WTC11 (cell line): ENCODE data around the gene TBC1D4. TPM values are rescaled to one million over a fixed set of nuclear protein-coding genes. Genes with fewer than 3 reads are reported as not detected.

Experiments used
- ATAC-seq: fragments of 200-7000 bp; cut with Tn5 transposase; 2 replicates; pipeline ENCODE4 v1.10.0; 2021; ENCODE audit warnings: mild to moderate bottlenecking, moderate library complexity
- CTCF ChIA-PET: fragments of 300-600 bp; sonication (Branson Sonifier 250); formaldehyde crosslinking; loops from one replicate; lab custom pipeline; 2021; ENCODE audit warnings: antibody characterized with exemption; lab: Charles Lee
- POLR2A ChIA-PET: fragments of 350-600 bp; sonication (Branson Sonifier 250); formaldehyde crosslinking; loops from one replicate; lab custom pipeline; 2021; ENCODE audit warnings: antibody characterized with exemption; lab: Charles Lee
- DNase-seq: peaks from one replicate; pipeline ENCODE4 v3.0.0; 2021; ENCODE audit warnings: low spot score
- H3K27ac Mint-ChIP-seq: 2 replicates; pipeline ENCODE4 v1.8.0; 2021; ENCODE audit warnings: mixed read lengths
- H3K27me3 Mint-ChIP-seq: 2 replicates; pipeline ENCODE4 v1.8.0; 2021; ENCODE audit warnings: low read depth, mild to moderate bottlenecking, moderate library complexity, mixed read lengths
- H3K36me3 Mint-ChIP-seq: 2 replicates; pipeline ENCODE4 v1.8.0; 2021; ENCODE audit warnings: mixed read lengths
- H3K4me1 Mint-ChIP-seq: 2 replicates; pipeline ENCODE4 v1.8.0; 2022; ENCODE audit warnings: mixed read lengths
- H3K4me3 Mint-ChIP-seq: 2 replicates; pipeline ENCODE4 v1.8.0; 2021; ENCODE audit warnings: mild to moderate bottlenecking, moderate library complexity, mixed read lengths
- H3K9me3 Mint-ChIP-seq: 2 replicates; pipeline ENCODE4 v1.8.0; 2021; ENCODE audit warnings: mixed read lengths
- ATF1 ChIP-seq: sonication (generic); formaldehyde crosslinking; IDR thresholded peaks from 2 replicates; pipeline ENCODE4 v1.8.1; 2023; ENCODE audit warnings: mild to moderate bottlenecking, moderate library complexity, missing genetic modification reagents
- ATF6 ChIP-seq: sonication (generic); formaldehyde crosslinking; IDR thresholded peaks from 2 replicates; pipeline ENCODE4 v1.8.1; 2023; ENCODE audit warnings: mild to moderate bottlenecking, missing genetic modification reagents
- CBFB ChIP-seq: sonication (generic); formaldehyde crosslinking; IDR thresholded peaks from 2 replicates; pipeline ENCODE4 v1.8.1; 2022; ENCODE audit warnings: mild to moderate bottlenecking, low read depth, missing genetic modification reagents
- CREB1 ChIP-seq: sonication (generic); formaldehyde crosslinking; IDR thresholded peaks from 2 replicates; pipeline ENCODE4 v1.8.0; 2023; ENCODE audit warnings: mild to moderate bottlenecking, missing genetic modification reagents
- EMX1 ChIP-seq: fragments of 250-450 bp; sonication (Bioruptor Pico); IDR thresholded peaks from 2 replicates; pipeline ENCODE4 v1.8.0; 2021; ENCODE audit warnings: mild to moderate bottlenecking
- FOXJ3 ChIP-seq: sonication (generic); formaldehyde crosslinking; IDR thresholded peaks from 2 replicates; pipeline ENCODE4 v1.9.0; 2021; ENCODE audit warnings: missing genetic modification reagents, mild to moderate bottlenecking, borderline replicate concordance
- FOXP1 ChIP-seq: sonication (generic); formaldehyde crosslinking; IDR thresholded peaks from 2 replicates; pipeline ENCODE4 v1.8.0; 2022; ENCODE audit warnings: missing genetic modification reagents, mild to moderate bottlenecking, moderate library complexity, borderline replicate concordance
- HMGA2 ChIP-seq: fragments of 250-450 bp; sonication (Bioruptor Pico); IDR thresholded peaks from 2 replicates; pipeline ENCODE4 v1.4.0; 2021; ENCODE audit warnings: mild to moderate bottlenecking, moderate library complexity
- JUN ChIP-seq: sonication (generic); formaldehyde crosslinking; IDR thresholded peaks from 2 replicates; pipeline ENCODE4 v1.8.0; 2023; ENCODE audit warnings: mild to moderate bottlenecking, missing genetic modification reagents
- MXD4 ChIP-seq: fragments of 250-450 bp; sonication (Bioruptor Pico); IDR thresholded peaks from 2 replicates; pipeline ENCODE4 v1.8.0; 2021; ENCODE audit warnings: mild to moderate bottlenecking, moderate library complexity, borderline replicate concordance
- NFATC4 ChIP-seq: fragments of 250-450 bp; sonication (Bioruptor Pico); IDR thresholded peaks from 2 replicates; pipeline ENCODE4 v1.9.0; 2021; ENCODE audit warnings: mild to moderate bottlenecking
- NFYB ChIP-seq: sonication (generic); formaldehyde crosslinking; conservative IDR thresholded peaks from 2 replicates; pipeline ENCODE4 v1.8.0; 2022; ENCODE audit warnings: low read depth, missing genetic modification reagents
- NR2C2 ChIP-seq: sonication (generic); formaldehyde crosslinking; IDR thresholded peaks from 2 replicates; pipeline ENCODE4 v1.8.0; 2022; ENCODE audit warnings: mild to moderate bottlenecking, missing genetic modification reagents
- NR3C1 ChIP-seq: sonication (generic); formaldehyde crosslinking; conservative IDR thresholded peaks from 2 replicates; pipeline ENCODE4 v1.8.1; 2023; ENCODE audit warnings: low read depth, mild to moderate bottlenecking, missing genetic modification reagents
- OVOL2 ChIP-seq: fragments of 250-450 bp; sonication (Bioruptor Pico); IDR thresholded peaks from 2 replicates; pipeline ENCODE4 v1.9.0; 2021; ENCODE audit warnings: mild to moderate bottlenecking, borderline replicate concordance
- PRRX2 ChIP-seq: fragments of 250-450 bp; sonication (Bioruptor Pico); IDR thresholded peaks from 2 replicates; pipeline ENCODE4 v1.8.0; 2021; ENCODE audit warnings: mild to moderate bottlenecking
- SMAD4 ChIP-seq: sonication (generic); formaldehyde crosslinking; IDR thresholded peaks from 2 replicates; pipeline ENCODE4 v1.8.0; 2022; ENCODE audit warnings: mild to moderate bottlenecking, missing genetic modification reagents
- ZNF263 ChIP-seq: sonication (generic); formaldehyde crosslinking; IDR thresholded peaks from 2 replicates; pipeline ENCODE4 v1.8.1; 2022; ENCODE audit warnings: low read depth, mild to moderate bottlenecking, moderate library complexity, missing genetic modification reagents
- ZNF281 ChIP-seq: sonication (generic); formaldehyde crosslinking; IDR thresholded peaks from 2 replicates; pipeline ENCODE4 v1.8.0; 2023; ENCODE audit warnings: mild to moderate bottlenecking, missing genetic modification reagents
- ZNF317 ChIP-seq: sonication (generic); formaldehyde crosslinking; IDR thresholded peaks from 2 replicates; pipeline ENCODE4 v1.8.1; 2023; ENCODE audit warnings: low read depth, mild to moderate bottlenecking, moderate library complexity, missing genetic modification reagents, borderline replicate concordance
- ZNF532 ChIP-seq: fragments of 250-450 bp; sonication (Bioruptor Pico); IDR thresholded peaks from 2 replicates; pipeline ENCODE4 v1.9.0; 2021; ENCODE audit warnings: mild to moderate bottlenecking, borderline replicate concordance
- total RNA-seq: library from RNA; stranded (reverse); gene quantifications from 3 replicates; pipeline ENCODE4 v1.2.3, GENCODE V29; 2021
- TF ChIP-seq, protein P1 (sequence below): fragments of 200-600 bp; IDR thresholded peaks from 2 replicates; pipeline ENCODE4 v1.8.0; 2022; ENCODE audit warnings: antibody characterized with exemption
- TF ChIP-seq, protein P2 (sequence below): sonication (generic); formaldehyde crosslinking; IDR thresholded peaks from 2 replicates; pipeline ENCODE4 v1.8.1; 2023; ENCODE audit warnings: mild to moderate bottlenecking, missing genetic modification reagents
- TF ChIP-seq, protein P3 (sequence below): fragments of 250-450 bp; sonication (Bioruptor Pico); IDR thresholded peaks from 2 replicates; pipeline ENCODE4 v1.9.0; 2021; ENCODE audit warnings: mild to moderate bottlenecking
- TF ChIP-seq, protein P4 (sequence below): sonication (generic); formaldehyde crosslinking; IDR thresholded peaks from 2 replicates; pipeline ENCODE4 v1.8.1; 2023; ENCODE audit warnings: mild to moderate bottlenecking, missing genetic modification reagents, moderate library complexity

The TBC1D4 gene
- total RNA-seq, 1 experiment from 2014 or later: 37.1 TPM

DNA sequence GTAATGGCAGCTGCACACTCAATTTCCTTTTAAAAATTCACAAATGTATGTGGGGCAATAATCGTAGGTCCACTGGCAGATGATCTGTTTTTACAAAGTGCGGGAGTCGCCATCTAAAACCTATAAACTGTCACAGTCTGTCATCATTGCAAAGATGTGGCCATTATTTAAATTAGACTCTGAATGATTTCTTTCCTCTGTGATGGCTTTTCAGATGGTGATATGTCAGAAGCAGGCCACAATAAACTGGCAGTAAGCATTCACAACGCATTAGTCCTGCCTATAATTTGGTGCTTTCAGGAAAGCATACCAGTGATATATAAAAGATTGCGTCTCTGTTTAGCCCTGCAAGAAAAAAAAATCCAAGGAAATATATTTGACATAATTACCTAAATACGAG lies 226.8 kb downstream of the TBC1D4 start:
- ChIA-PET CTCF (interaction anchor here (1.9 kb wide), 1 partner anchor 36 kb away, joined by 7 read pairs; no protein-coding TSS in a partner anchor), POLR2A (no interaction called here)
- Mint-ChIP-seq H3K27me3 (no peaks in the 10 kb centered on the region), H3K4me1 (no peaks in the 10 kb centered on the region), H3K9me3 (no peaks in the 10 kb centered on the region), H3K27ac (no peak overlapping the region), H3K36me3 (no peaks in the 10 kb centered on the region), H3K4me3 (no peak overlapping the region)
- DNase-seq (no peak), ATAC-seq (no peak)
- TF ChIP-seq NFATC4 (CRISPR knock-in tag) (no peak), FOXJ3 (CRISPR knock-in tag) (no peak), ATF6 (CRISPR knock-in tag) (no peak), NR2C2 (no peak), NR3C1 (CRISPR knock-in tag) (no peak), ZNF317 (CRISPR knock-in tag) (no peak), ATF1 (CRISPR knock-in tag) (no peak), FOXP1 (CRISPR knock-in tag) (no peak), OVOL2 (CRISPR knock-in tag) (no peak), MXD4 (CRISPR knock-in tag) (no peak), ZNF281 (CRISPR knock-in tag) (no peak), CREB1 (CRISPR knock-in tag) (no peak), SMAD4 (no peak), PRRX2 (CRISPR knock-in tag) (no peak)
- TF ChIP-seq, protein P1, sequence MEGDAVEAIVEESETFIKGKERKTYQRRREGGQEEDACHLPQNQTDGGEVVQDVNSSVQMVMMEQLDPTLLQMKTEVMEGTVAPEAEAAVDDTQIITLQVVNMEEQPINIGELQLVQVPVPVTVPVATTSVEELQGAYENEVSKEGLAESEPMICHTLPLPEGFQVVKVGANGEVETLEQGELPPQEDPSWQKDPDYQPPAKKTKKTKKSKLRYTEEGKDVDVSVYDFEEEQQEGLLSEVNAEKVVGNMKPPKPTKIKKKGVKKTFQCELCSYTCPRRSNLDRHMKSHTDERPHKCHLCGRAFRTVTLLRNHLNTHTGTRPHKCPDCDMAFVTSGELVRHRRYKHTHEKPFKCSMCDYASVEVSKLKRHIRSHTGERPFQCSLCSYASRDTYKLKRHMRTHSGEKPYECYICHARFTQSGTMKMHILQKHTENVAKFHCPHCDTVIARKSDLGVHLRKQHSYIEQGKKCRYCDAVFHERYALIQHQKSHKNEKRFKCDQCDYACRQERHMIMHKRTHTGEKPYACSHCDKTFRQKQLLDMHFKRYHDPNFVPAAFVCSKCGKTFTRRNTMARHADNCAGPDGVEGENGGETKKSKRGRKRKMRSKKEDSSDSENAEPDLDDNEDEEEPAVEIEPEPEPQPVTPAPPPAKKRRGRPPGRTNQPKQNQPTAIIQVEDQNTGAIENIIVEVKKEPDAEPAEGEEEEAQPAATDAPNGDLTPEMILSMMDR: no peak

DNA sequence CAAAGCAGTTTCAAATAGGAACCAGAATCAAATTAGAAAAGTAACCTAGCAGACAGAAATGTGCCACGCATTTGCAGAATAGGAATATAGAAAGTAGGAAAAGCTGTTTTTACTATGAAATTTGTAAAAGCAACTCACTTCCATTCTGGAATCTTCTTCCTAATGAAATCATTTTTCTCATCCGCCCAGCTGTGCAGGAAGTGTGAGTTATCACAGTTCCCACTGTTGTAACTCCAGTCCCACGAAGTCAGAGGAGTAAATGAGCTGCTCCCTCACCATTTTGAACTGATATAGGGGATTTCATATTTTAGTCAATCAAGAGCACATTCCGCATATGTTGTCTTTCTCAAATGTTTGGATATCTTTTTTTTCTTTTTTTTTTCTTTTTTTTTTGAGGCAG lies 230.8 kb downstream of the TBC1D4 start:
- ATAC-seq (no peak), DNase-seq (no peak)
- ChIA-PET CTCF (no interaction called here), POLR2A (no interaction called here)
- Mint-ChIP-seq H3K4me3 (no peak overlapping the region), H3K36me3 (peaks cover 16% of the 10 kb centered on the region), H3K4me1 (no peaks in the 10 kb centered on the region), H3K27ac (no peak overlapping the region), H3K27me3 (no peaks in the 10 kb centered on the region; the same call in none of the 2 replicates), H3K9me3 (peaks cover 12% of the 10 kb centered on the region)
- no peak for TF ChIP-seq JUN
- TF ChIP-seq, protein P2, sequence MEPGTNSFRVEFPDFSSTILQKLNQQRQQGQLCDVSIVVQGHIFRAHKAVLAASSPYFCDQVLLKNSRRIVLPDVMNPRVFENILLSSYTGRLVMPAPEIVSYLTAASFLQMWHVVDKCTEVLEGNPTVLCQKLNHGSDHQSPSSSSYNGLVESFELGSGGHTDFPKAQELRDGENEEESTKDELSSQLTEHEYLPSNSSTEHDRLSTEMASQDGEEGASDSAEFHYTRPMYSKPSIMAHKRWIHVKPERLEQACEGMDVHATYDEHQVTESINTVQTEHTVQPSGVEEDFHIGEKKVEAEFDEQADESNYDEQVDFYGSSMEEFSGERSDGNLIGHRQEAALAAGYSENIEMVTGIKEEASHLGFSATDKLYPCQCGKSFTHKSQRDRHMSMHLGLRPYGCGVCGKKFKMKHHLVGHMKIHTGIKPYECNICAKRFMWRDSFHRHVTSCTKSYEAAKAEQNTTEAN (CRISPR knock-in tag): no peak
- no peak for TF ChIP-seq EMX1 (CRISPR knock-in tag)
- no peak for TF ChIP-seq ZNF263 (CRISPR knock-in tag)
- no peak for TF ChIP-seq ZNF532 (CRISPR knock-in tag)
- TF ChIP-seq CBFB (CRISPR knock-in tag): no peak
- no peak for TF ChIP-seq HMGA2 (CRISPR knock-in tag)
- TF ChIP-seq, protein P3, sequence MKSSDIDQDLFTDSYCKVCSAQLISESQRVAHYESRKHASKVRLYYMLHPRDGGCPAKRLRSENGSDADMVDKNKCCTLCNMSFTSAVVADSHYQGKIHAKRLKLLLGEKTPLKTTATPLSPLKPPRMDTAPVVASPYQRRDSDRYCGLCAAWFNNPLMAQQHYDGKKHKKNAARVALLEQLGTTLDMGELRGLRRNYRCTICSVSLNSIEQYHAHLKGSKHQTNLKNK (CRISPR knock-in tag): no peak
- no peak for TF ChIP-seq NFYB (CRISPR knock-in tag)
- TF ChIP-seq, protein P4, sequence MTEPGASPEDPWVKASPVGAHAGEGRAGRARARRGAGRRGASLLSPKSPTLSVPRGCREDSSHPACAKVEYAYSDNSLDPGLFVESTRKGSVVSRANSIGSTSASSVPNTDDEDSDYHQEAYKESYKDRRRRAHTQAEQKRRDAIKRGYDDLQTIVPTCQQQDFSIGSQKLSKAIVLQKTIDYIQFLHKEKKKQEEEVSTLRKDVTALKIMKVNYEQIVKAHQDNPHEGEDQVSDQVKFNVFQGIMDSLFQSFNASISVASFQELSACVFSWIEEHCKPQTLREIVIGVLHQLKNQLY (CRISPR knock-in tag): no peak
